Measurements from ENCODE around the gene TSR3.

GRCh38 chr16:1361685-1362360 lies 10.1 kb upstream of the TSR3 start:
- TF ChIP-seq CTCF (IDR thresholded peaks at IDR 0.05; ENCODE audit: borderline replicate concordance, extremely low read depth, low read length, poor library complexity, severe bottlenecking) (no peak), EZH2 (IDR thresholded peaks at IDR 0.05; ENCODE audit: borderline replicate concordance, low read depth, low read length, severe bottlenecking) (no peak)

Data from DND-41 (cell line).